ENCODE results near the gene LDLRAP1. TPM values are rescaled to one million over a fixed set of nuclear protein-coding genes. Genes with fewer than 3 reads are reported as not detected.

LDLRAP1 gene
- total and polyA plus RNA-seq, 2 of the 4 experiments (the other 2 are of a cell fraction): 4.5 to 14.4 TPM

GRCh38 chr1:25545767-25546166 is 2.4 kb downstream of the LDLRAP1 start:
- ChIA-PET POLR2A (ENCODE audit: unreplicated experiment) (no interaction called here), CTCF (no interaction called here)
- Histone ChIP-seq H2BK15ac (ENCODE audit: low read depth, low read length) (no peak overlapping the region), H2BK20ac (ENCODE audit: low read depth, low read length) (no peak overlapping the region), H4K5ac (ENCODE audit: low read depth, low read length) (no peak overlapping the region), H3K27ac (ENCODE audit: insufficient read depth, low read length) (no peak overlapping the region), H3K9me1 (ENCODE audit: insufficient read depth, low read length) (peaks cover 20% of the 10 kb centered on the region), H3K4ac (ENCODE audit: low read depth, low read length) (no peak overlapping the region), H3K79me1 (ENCODE audit: low read depth in 1 of 2, low read length in 2 of 2) (peaks cover 25 to 59% of the 10 kb centered on the region in 2 experiments), H3K4me1 (ENCODE audit: control insufficient read depth, insufficient read depth, low read length) (peaks cover 24% of the 10 kb centered on the region), H3K23ac (ENCODE audit: low read depth, low read length) (no peak overlapping the region), H3K4me2 (ENCODE audit: low read depth, low read length) (no peak overlapping the region), H4K8ac (ENCODE audit: low read depth in 2 of 2, low read length in 2 of 2) (no peak overlapping the region), H4K91ac (ENCODE audit: insufficient read depth, low read depth, low read length) (no peak overlapping the region), H4K20me1 (ENCODE audit: insufficient read depth, low read length) (peaks cover 10% of the 10 kb centered on the region; the same call in 1 of the 2 replicates), H3K27me3 (ENCODE audit: control insufficient read depth, insufficient read depth, low read length) (peaks cover 1% of the 10 kb centered on the region; the same call in 1 of the 2 replicates), H2AK9ac (replicated peaks; ENCODE audit: low read depth, low read length, poor library complexity) (no peak overlapping the region), H3K9me3 (ENCODE audit: control insufficient read depth, insufficient read depth, low read length) (no peaks in the 10 kb centered on the region), H3K36me3 (ENCODE audit: control insufficient read depth, insufficient read depth, low read length) (no peaks in the 10 kb centered on the region), H3K9ac (ENCODE audit: low read depth, low read length) (no peak overlapping the region), H3K18ac (ENCODE audit: low read depth, low read length) (no peak overlapping the region), H2BK5ac (ENCODE audit: low read depth, low read length, poor library complexity, severe bottlenecking) (no peak overlapping the region), H3K14ac (replicated peaks; ENCODE audit: low read depth, low read length) (no peak overlapping the region), H2BK120ac (ENCODE audit: low read depth, low read length) (no peak overlapping the region), H3K56ac (ENCODE audit: extremely low read depth, insufficient read depth, low read length) (no peak overlapping the region), H2AFZ (replicated peaks; ENCODE audit: low read length, poor library complexity) (no peak overlapping the region), H3K4me3 (ENCODE audit: insufficient read depth, low read depth, low read length) (no peak overlapping the region), H2AK5ac (ENCODE audit: low read depth, low read length) (no peak overlapping the region)
- BruUV-seq (replicated peaks): no TSS peak
- DNase-seq: no peak
- TF ChIP-seq CEBPB (IDR thresholded peaks at IDR 0.05; ENCODE audit: low read depth, low read length) (no peak), MXI1 (IDR thresholded peaks at IDR 0.05; ENCODE audit: borderline replicate concordance, low read depth, low read length) (no peak), CHD1 (IDR thresholded peaks at IDR 0.05; ENCODE audit: low read depth, low read length) (no peak), ELK1 (IDR thresholded peaks at IDR 0.05; ENCODE audit: borderline replicate concordance, low read depth, low read length) (no peak), POLR2A (IDR thresholded peaks at IDR 0.05; ENCODE audit: low read depth, low read length) (no peak), MAZ (IDR thresholded peaks at IDR 0.05; ENCODE audit: borderline replicate concordance, low read depth, low read length) (no peak), RFX5 (IDR thresholded peaks at IDR 0.05; ENCODE audit: low read depth, low read length) (no peak), NFE2L2 (IDR thresholded peaks at IDR 0.05; ENCODE audit: low read depth, low read length) (no peak), BHLHE40 (IDR thresholded peaks at IDR 0.05; ENCODE audit: low read depth, low read length) (no peak), FOS (IDR thresholded peaks at IDR 0.05; ENCODE audit: low read depth, low read length) (no peak), RAD21 (IDR thresholded peaks at IDR 0.05; ENCODE audit: low read length) (no peak), MAFK (IDR thresholded peaks at IDR 0.05; ENCODE audit: low read depth, low read length) (no peak), SMC3 (IDR thresholded peaks at IDR 0.05; ENCODE audit: low read depth, low read length) (no peak), RCOR1 (IDR thresholded peaks at IDR 0.05; ENCODE audit: insufficient replicate concordance, low read length) (no peak)
- TF ChIP-seq, protein P1, sequence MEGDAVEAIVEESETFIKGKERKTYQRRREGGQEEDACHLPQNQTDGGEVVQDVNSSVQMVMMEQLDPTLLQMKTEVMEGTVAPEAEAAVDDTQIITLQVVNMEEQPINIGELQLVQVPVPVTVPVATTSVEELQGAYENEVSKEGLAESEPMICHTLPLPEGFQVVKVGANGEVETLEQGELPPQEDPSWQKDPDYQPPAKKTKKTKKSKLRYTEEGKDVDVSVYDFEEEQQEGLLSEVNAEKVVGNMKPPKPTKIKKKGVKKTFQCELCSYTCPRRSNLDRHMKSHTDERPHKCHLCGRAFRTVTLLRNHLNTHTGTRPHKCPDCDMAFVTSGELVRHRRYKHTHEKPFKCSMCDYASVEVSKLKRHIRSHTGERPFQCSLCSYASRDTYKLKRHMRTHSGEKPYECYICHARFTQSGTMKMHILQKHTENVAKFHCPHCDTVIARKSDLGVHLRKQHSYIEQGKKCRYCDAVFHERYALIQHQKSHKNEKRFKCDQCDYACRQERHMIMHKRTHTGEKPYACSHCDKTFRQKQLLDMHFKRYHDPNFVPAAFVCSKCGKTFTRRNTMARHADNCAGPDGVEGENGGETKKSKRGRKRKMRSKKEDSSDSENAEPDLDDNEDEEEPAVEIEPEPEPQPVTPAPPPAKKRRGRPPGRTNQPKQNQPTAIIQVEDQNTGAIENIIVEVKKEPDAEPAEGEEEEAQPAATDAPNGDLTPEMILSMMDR (conservative IDR thresholded peaks at IDR 0.05; ENCODE audit: low read depth, low read length): no peak
- TF ChIP-seq, protein P2, sequence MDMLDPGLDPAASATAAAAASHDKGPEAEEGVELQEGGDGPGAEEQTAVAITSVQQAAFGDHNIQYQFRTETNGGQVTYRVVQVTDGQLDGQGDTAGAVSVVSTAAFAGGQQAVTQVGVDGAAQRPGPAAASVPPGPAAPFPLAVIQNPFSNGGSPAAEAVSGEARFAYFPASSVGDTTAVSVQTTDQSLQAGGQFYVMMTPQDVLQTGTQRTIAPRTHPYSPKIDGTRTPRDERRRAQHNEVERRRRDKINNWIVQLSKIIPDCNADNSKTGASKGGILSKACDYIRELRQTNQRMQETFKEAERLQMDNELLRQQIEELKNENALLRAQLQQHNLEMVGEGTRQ (IDR thresholded peaks at IDR 0.05; ENCODE audit: low read depth, low read length): no peak
- in situ Hi-C loops (cut with MboI; ENCODE audit: low sequenced_read_pairs) (no loop called here), dilution Hi-C loops (cut with HindIII; ENCODE audit: low sequenced_read_pairs, unreplicated experiment) (no loop called here), intact Hi-C loops (cut with micrococcal nuclease) (no loop called here)
- WGBS, 2 experiments (ENCODE audit: extremely low coverage in 2 of 2, insufficient read length in 1 of 2): no CpG with 5 or more reads among the region's 3 CpGs
- ATAC-seq (ENCODE audit: low read depth): no peak
